ENCODE measurements around the gene TEX44. TPM values are rescaled to one million over a fixed set of nuclear protein-coding genes. Genes with fewer than 3 reads are reported as not detected.
A peak's percentile ranks its signal among the peaks of the same experiment; 100 is the strongest.
"Not testable (repeated sequence)": the region's sequence is repeated elsewhere in the genome, so short reads cannot be mapped to it uniquely, and the experiment has no call there.

TEX44 gene
- total RNA-seq, 1 experiment from 2014 or later = not detected

GRCh38 chr2:231563378-231563961, 29.2 kb upstream of the TEX44 start:
- H3K27me3 ChIP-seq (replicated peaks) = no peaks in the 10 kb centered on the region
- H3K36me3 ChIP-seq = no peaks in the 10 kb centered on the region
- H3K9me3 ChIP-seq (replicated peaks) = no peaks in the 10 kb centered on the region
- H3K4me1 ChIP-seq (replicated peaks) = no peaks in the 10 kb centered on the region
- H3K4me3 ChIP-seq = no peak overlapping the region
- H3K27ac ChIP-seq = no peak overlapping the region
- peak; percentile 19 to 59 for DNase-seq (ENCODE audit: low read depth in 1 of 2, low spot score in 2 of 2)

DNA sequence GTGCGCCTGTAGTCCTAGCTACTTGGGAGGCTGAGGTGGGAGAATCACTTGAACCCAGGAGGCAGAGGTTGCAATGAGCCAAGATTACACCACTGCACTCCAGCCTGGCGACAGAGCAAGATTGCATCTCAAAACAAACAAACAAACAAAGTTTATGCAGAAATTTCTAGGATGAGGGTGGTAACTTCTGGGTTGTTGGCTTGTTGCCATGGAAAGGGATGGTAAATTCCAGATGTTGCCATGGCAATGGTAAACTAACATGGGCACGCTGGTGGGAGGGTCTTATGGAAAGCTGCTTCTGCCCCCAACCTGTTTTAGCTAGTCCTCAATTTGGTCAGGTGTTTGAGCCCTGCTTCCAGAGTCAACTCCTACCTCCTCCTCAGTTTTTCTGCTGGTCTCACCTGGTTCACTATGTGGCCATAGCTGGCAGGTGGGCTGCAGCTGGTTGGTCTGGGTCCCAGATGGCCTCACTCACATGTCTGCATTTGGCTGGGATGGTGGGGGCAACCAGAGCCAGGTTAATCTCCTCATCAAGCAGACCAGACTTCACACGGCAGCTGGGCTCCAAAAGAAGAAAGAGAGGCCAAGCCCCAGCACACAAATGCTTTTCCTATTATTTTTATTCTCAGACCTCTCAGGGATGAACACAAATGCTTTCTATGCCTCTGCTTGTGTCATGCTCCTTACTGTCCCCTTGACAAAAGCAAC, 26.6 kb upstream of the TEX44 start:
- Histone ChIP-seq H3K27me3 (replicated peaks) (no peaks in the 10 kb centered on the region), H3K4me3 (no peak overlapping the region), H3K9me3 (replicated peaks) (no peaks in the 10 kb centered on the region), H3K36me3 (no peaks in the 10 kb centered on the region), H3K27ac (no peak overlapping the region), H3K4me1 (replicated peaks) (no peaks in the 10 kb centered on the region)
- no peak for DNase-seq (ENCODE audit: low read depth in 1 of 2, low spot score in 2 of 2)

DNA sequence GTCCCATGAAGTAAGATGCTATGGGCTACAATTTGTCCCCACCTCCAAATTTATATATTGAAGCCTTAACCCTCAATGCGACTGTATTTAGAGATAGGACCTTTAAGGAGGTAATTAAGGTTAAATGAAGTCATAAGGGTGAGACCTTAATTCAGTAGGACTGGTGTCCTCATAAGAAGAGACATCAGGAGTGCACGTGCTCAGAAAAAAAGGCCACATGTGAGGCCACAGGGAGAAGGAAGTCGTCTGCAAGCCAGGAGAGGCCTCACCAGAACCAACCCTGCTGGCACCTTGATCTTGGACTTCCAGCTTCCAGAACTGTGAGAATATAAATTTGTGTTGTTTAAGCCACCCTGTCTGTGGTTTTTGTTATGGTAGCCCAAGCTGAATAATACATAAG, 25.5 kb upstream of the TEX44 start:
- H3K36me3 ChIP-seq = no peaks in the 10 kb centered on the region
- no peak for DNase-seq (ENCODE audit: low read depth in 1 of 2, low spot score in 2 of 2)
- no peaks in the 10 kb centered on the region for H3K9me3 ChIP-seq (replicated peaks)
- H3K27me3 ChIP-seq (replicated peaks) = no peaks in the 10 kb centered on the region
- H3K4me3 ChIP-seq = no peak overlapping the region
- H3K4me1 ChIP-seq (replicated peaks) = no peaks in the 10 kb centered on the region
- no peak overlapping the region for H3K27ac ChIP-seq

GRCh38 chr2:231568098-231568784, 24.4 kb upstream of the TEX44 start:
- Histone ChIP-seq H3K4me1 (replicated peaks) (no peaks in the 10 kb centered on the region), H3K27me3 (replicated peaks) (no peaks in the 10 kb centered on the region), H3K4me3 (no peak overlapping the region), H3K9me3 (replicated peaks) (no peaks in the 10 kb centered on the region), H3K27ac (no peak overlapping the region), H3K36me3 (no peaks in the 10 kb centered on the region)
- DNase-seq (ENCODE audit: low read depth in 1 of 2, low spot score in 2 of 2) = no peak

- H3K4me3 ChIP-seq = no peak overlapping the region
- no peaks in the 10 kb centered on the region for H3K36me3 ChIP-seq
- H3K9me3 ChIP-seq (replicated peaks) = no peaks in the 10 kb centered on the region
- no peaks in the 10 kb centered on the region for H3K4me1 ChIP-seq (replicated peaks)
- H3K27ac ChIP-seq = no peak overlapping the region
- DNase-seq (ENCODE audit: low read depth in 1 of 2, low spot score in 2 of 2) = no peak
- H3K27me3 ChIP-seq (replicated peaks) = no peaks in the 10 kb centered on the region
Observed at GRCh38 chr2:231568785-231569435, 23.8 kb upstream of the TEX44 start.

GRCh38 chr2:231570915-231571314, 21.7 kb upstream of the TEX44 start:
- not testable (repeated sequence) for H3K27ac ChIP-seq; DNase-seq (ENCODE audit: low read depth in 1 of 2, low spot score in 2 of 2); H3K4me1 ChIP-seq (replicated peaks); H3K9me3 ChIP-seq (replicated peaks); H3K4me3 ChIP-seq; H3K27me3 ChIP-seq (replicated peaks); H3K36me3 ChIP-seq

- Histone ChIP-seq H3K36me3 (no peaks in the 10 kb centered on the region), H3K9me3 (replicated peaks) (no peaks in the 10 kb centered on the region), H3K4me3 (no peak overlapping the region), H3K27ac (no peak overlapping the region), H3K27me3 (replicated peaks) (no peaks in the 10 kb centered on the region), H3K4me1 (replicated peaks) (no peaks in the 10 kb centered on the region)
- DNase-seq (ENCODE audit: low read depth in 1 of 2, low spot score in 2 of 2) = no peak
Observed at GRCh38 chr2:231571661-231572191, 20.9 kb upstream of the TEX44 start.

DNA sequence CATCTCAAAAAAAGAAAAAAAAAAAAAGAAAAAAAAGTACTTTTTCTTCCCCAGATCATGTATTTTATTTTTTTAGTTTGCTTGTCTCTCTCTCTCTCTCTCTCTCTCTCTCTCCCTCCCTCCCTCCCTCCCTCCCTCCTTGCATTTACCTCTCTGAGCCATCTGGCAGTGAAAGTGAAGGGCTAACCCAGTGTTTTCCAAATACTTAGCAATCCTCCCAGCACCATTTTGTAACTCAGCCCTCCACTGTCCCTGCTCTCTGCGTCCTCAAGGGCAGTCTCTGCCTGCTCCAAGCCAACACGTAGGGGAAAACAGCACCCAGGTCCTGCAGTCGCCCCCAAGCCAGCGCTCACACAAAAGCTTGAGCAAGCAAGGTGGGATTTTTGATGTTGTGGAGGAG, 19.6 kb upstream of the TEX44 start:
- H3K27ac ChIP-seq = no peak overlapping the region
- no peaks in the 10 kb centered on the region for H3K9me3 ChIP-seq (replicated peaks)
- no peak for DNase-seq (ENCODE audit: low read depth in 1 of 2, low spot score in 2 of 2)
- no peaks in the 10 kb centered on the region for H3K4me1 ChIP-seq (replicated peaks)
- H3K27me3 ChIP-seq (replicated peaks) = no peaks in the 10 kb centered on the region
- H3K36me3 ChIP-seq = no peaks in the 10 kb centered on the region
- no peak overlapping the region for H3K4me3 ChIP-seq

GRCh38 chr2:231573698-231574421, 18.8 kb upstream of the TEX44 start:
- H3K4me3 ChIP-seq = no peak overlapping the region
- no peaks in the 10 kb centered on the region for H3K27me3 ChIP-seq (replicated peaks)
- no peaks in the 10 kb centered on the region for H3K36me3 ChIP-seq
- DNase-seq (ENCODE audit: low read depth in 1 of 2, low spot score in 2 of 2) = no peak
- H3K9me3 ChIP-seq (replicated peaks) = no peaks in the 10 kb centered on the region
- no peaks in the 10 kb centered on the region for H3K4me1 ChIP-seq (replicated peaks)
- no peak overlapping the region for H3K27ac ChIP-seq

GRCh38 chr2:231575612-231576256, 16.9 kb upstream of the TEX44 start:
- Histone ChIP-seq H3K4me1 (replicated peaks) (no peaks in the 10 kb centered on the region), H3K4me3 (no peak overlapping the region), H3K36me3 (no peaks in the 10 kb centered on the region), H3K27ac (no peak overlapping the region), H3K9me3 (replicated peaks) (no peaks in the 10 kb centered on the region), H3K27me3 (replicated peaks) (no peaks in the 10 kb centered on the region)
- no peak for DNase-seq (ENCODE audit: low read depth in 1 of 2, low spot score in 2 of 2)

DNA sequence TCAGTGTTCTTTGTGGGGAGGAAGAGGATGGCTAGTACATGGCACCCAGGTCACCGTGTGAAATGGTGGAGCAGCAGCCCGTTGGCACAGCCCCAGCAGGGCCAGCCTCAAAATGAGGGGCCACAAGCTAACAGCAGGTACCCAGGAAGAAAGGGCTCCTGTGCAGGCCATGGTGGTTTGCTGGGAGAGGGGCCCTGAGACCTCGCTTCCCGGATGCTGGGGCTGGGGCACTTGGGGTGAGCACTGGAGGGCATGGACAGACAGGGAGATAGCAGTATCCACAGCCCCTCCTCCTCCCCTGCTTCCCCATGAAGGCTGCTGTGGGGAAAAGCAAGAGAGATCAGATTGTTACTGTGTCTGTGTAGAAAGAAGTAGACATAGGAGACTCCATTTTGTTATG, 16.2 kb upstream of the TEX44 start:
- no peak for DNase-seq (ENCODE audit: low read depth in 1 of 2, low spot score in 2 of 2)
- Histone ChIP-seq H3K27me3 (replicated peaks) (no peaks in the 10 kb centered on the region), H3K9me3 (replicated peaks) (no peaks in the 10 kb centered on the region), H3K4me3 (no peak overlapping the region), H3K36me3 (no peaks in the 10 kb centered on the region), H3K27ac (no peak overlapping the region), H3K4me1 (replicated peaks) (no peaks in the 10 kb centered on the region)

- H3K4me3 ChIP-seq; H3K9me3 ChIP-seq (replicated peaks); DNase-seq (ENCODE audit: low read depth in 1 of 2, low spot score in 2 of 2); H3K27ac ChIP-seq; H3K27me3 ChIP-seq (replicated peaks); H3K4me1 ChIP-seq (replicated peaks); H3K36me3 ChIP-seq: not testable (repeated sequence)
Observed at GRCh38 chr2:231578655-231579054, 14.0 kb upstream of the TEX44 start.

GRCh38 chr2:231579560-231579959, 13.1 kb upstream of the TEX44 start:
- no peaks in the 10 kb centered on the region for H3K27me3 ChIP-seq (replicated peaks)
- no peak overlapping the region for H3K27ac ChIP-seq
- H3K4me1 ChIP-seq (replicated peaks) = no peaks in the 10 kb centered on the region
- no peak for DNase-seq (ENCODE audit: low read depth in 1 of 2, low spot score in 2 of 2)
- no peaks in the 10 kb centered on the region for H3K9me3 ChIP-seq (replicated peaks)
- H3K36me3 ChIP-seq = no peaks in the 10 kb centered on the region
- H3K4me3 ChIP-seq = no peak overlapping the region

Data from SJSA1 (cell line).